IPS DF 6.9 (cell line): ENCODE data around the gene GABRD.

Source experiments
- DNase-seq: peaks from one replicate; pipeline ENCODE4 v3.0.0-alpha.2; 2013; ENCODE audit warnings: low read depth, low spot score
- H3K27ac ChIP-seq: one replicate; pipeline ENCODE4 v1.5.1; 2013; ENCODE audit warnings: low read length, control low read depth
- H3K27me3 ChIP-seq: 2 replicates; pipeline ENCODE4 v1.6.1; 2013; ENCODE audit warnings: mild to moderate bottlenecking, low read length; ENCODE audit not compliant: control insufficient read depth, insufficient read depth
- H3K36me3 ChIP-seq: 2 replicates; pipeline ENCODE4 v1.6.1; 2013; ENCODE audit warnings: low read length; ENCODE audit not compliant: control insufficient read depth, insufficient read depth
- H3K4me1 ChIP-seq: 2 replicates; pipeline ENCODE4 v1.6.1; 2013; ENCODE audit warnings: low read length; ENCODE audit not compliant: control insufficient read depth, insufficient read depth
- H3K4me3 ChIP-seq: 2 replicates; pipeline ENCODE4 v1.5.1; 2013; ENCODE audit warnings: mild to moderate bottlenecking, low read length
- H3K9me3 ChIP-seq: 2 replicates; pipeline ENCODE4 v1.6.1; 2013; ENCODE audit warnings: low read length, inconsistent platforms; ENCODE audit not compliant: control insufficient read depth, insufficient read depth
- WGBS: extraction: QIAGEN DNeasy Blood & Tissue Kit; methylation state at CpG from one replicate; pipeline ENCODE4 v1.1.7; 2013; ENCODE audit warnings: mixed read lengths, missing lambda C conversion rate; ENCODE audit not compliant: insufficient read length, insufficient coverage; 5-methylcytosine and 5-hydroxymethylcytosine counted together

Gene GABRD

GRCh38 chr1:2053784-2054376 lies 34.7 kb downstream of the GABRD start:
- no CpG with 5 or more reads among the region's 12 CpGs for WGBS
- H3K9me3 ChIP-seq = no peaks in the 10 kb centered on the region
- H3K4me1 ChIP-seq = peaks cover 3% of the 10 kb centered on the region
- H3K4me3 ChIP-seq = no peak overlapping the region
- no peak for DNase-seq
- H3K27ac ChIP-seq = no peak overlapping the region
- H3K27me3 ChIP-seq = no peaks in the 10 kb centered on the region
- peaks cover 8% of the 10 kb centered on the region for H3K36me3 ChIP-seq

GRCh38 chr1:2054560-2054959 lies 35.4 kb downstream of the GABRD start:
- no peak for DNase-seq
- Histone ChIP-seq H3K9me3 (no peaks in the 10 kb centered on the region), H3K4me1 (no peaks in the 10 kb centered on the region; the same call in 1 of the 2 replicates), H3K36me3 (peaks cover 9% of the 10 kb centered on the region), H3K27me3 (no peaks in the 10 kb centered on the region), H3K27ac (no peak overlapping the region), H3K4me3 (no peak overlapping the region)
- no CpG with 5 or more reads among the region's 22 CpGs for WGBS

- no peak for DNase-seq
- no CpG with 5 or more reads among the region's 29 CpGs for WGBS
- Histone ChIP-seq H3K27me3 (no peaks in the 10 kb centered on the region), H3K4me1 (no peaks in the 10 kb centered on the region; the same call in 1 of the 2 replicates), H3K9me3 (no peaks in the 10 kb centered on the region), H3K4me3 (no peak overlapping the region), H3K27ac (no peak overlapping the region), H3K36me3 (peaks cover 16% of the 10 kb centered on the region)
Measured at GRCh38 chr1:2055911-2056575, 36.9 kb downstream of the GABRD start.

DNA sequence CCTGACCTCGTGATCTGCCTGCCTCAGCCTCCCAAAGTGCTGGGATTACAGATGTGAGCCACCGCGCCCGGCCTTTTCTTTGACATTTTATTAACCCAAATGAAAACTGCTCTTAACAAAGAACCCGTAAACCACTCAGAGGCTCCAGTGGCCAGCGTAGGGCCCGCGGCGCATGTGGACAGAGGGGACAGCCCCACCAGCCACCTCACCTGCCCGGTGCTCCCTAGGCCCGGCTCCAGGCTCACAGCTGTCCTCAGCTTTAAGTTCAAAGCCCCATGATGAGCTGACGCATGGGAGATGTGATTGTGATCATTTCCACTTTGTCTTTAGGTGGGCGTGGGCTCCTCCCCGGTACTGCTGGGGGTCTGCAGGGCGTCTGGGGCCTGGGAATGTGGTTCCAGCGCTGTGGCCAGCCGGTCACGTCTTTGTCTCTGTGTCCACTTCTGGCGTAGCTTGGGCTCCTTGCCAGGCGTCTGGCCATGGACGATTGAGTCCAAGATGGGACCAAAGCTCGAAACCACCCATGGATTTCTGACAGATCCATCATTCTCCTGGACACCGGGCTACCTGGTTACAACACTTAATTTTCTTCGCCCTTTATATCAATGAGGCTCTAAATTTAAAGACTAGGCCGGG lies 37.9 kb downstream of the GABRD start:
- Histone ChIP-seq H3K27me3 (no peaks in the 10 kb centered on the region), H3K9me3 (no peaks in the 10 kb centered on the region), H3K4me3 (no peak overlapping the region), H3K27ac (no peak overlapping the region), H3K4me1 (no peaks in the 10 kb centered on the region; the same call in 1 of the 2 replicates), H3K36me3 (peaks cover 21% of the 10 kb centered on the region)
- WGBS = no CpG with 5 or more reads among the region's 25 CpGs
- no peak for DNase-seq

- Histone ChIP-seq H3K27ac (no peak overlapping the region), H3K4me3 (no peak overlapping the region), H3K9me3 (no peaks in the 10 kb centered on the region), H3K27me3 (no peaks in the 10 kb centered on the region), H3K4me1 (no peaks in the 10 kb centered on the region; the same call in 1 of the 2 replicates), H3K36me3 (peaks cover 21% of the 10 kb centered on the region)
- no peak for DNase-seq
- no CpG with 5 or more reads among the region's 35 CpGs for WGBS
Measured at GRCh38 chr1:2059290-2059953, 40.3 kb downstream of the GABRD start.

GRCh38 chr1:2060072-2060471 lies 40.9 kb downstream of the GABRD start:
- no peaks in the 10 kb centered on the region for H3K9me3 ChIP-seq
- no peak overlapping the region for H3K4me3 ChIP-seq
- WGBS = no CpG with 5 or more reads among the region's 15 CpGs
- H3K4me1 ChIP-seq = no peaks in the 10 kb centered on the region; the same call in 1 of the 2 replicates
- no peaks in the 10 kb centered on the region for H3K27me3 ChIP-seq
- no peak for DNase-seq
- H3K36me3 ChIP-seq = peaks cover 21% of the 10 kb centered on the region
- H3K27ac ChIP-seq = no peak overlapping the region

DNA sequence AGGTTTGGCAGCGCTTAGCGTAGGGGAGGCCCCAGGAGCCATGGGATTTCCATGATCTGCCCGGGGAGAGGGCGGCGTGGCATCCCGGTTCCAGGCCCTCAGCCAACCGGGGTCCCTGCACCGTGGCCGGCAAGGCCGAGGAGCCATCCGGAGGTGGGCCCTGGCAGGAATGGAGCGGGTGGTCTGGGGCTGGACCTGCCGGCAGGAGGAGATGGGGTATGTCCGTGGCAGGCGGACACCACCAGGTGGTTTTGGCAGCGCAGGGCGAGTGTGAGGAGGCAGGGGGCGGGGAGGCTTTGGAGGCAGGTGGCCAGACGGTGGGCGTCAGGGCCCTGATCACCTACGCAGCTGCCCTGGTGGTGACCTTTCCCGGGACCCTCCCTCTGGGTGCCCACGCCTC lies 41.4 kb downstream of the GABRD start:
- no peak overlapping the region for H3K4me3 ChIP-seq
- DNase-seq = no peak
- no peaks in the 10 kb centered on the region for H3K9me3 ChIP-seq
- no peaks in the 10 kb centered on the region for H3K27me3 ChIP-seq
- H3K36me3 ChIP-seq = peaks cover 18% of the 10 kb centered on the region
- no CpG with 5 or more reads among the region's 23 CpGs for WGBS
- H3K4me1 ChIP-seq = no peaks in the 10 kb centered on the region; the same call in 1 of the 2 replicates
- H3K27ac ChIP-seq = no peak overlapping the region

- Histone ChIP-seq H3K27ac (no peak overlapping the region), H3K4me3 (no peak overlapping the region), H3K9me3 (no peaks in the 10 kb centered on the region), H3K27me3 (no peaks in the 10 kb centered on the region), H3K4me1 (no peaks in the 10 kb centered on the region; the same call in 1 of the 2 replicates), H3K36me3 (peaks cover 17% of the 10 kb centered on the region)
- no CpG with 5 or more reads among the region's 28 CpGs for WGBS
- no peak for DNase-seq
Measured at GRCh38 chr1:2061065-2061778, 42.1 kb downstream of the GABRD start.

DNA sequence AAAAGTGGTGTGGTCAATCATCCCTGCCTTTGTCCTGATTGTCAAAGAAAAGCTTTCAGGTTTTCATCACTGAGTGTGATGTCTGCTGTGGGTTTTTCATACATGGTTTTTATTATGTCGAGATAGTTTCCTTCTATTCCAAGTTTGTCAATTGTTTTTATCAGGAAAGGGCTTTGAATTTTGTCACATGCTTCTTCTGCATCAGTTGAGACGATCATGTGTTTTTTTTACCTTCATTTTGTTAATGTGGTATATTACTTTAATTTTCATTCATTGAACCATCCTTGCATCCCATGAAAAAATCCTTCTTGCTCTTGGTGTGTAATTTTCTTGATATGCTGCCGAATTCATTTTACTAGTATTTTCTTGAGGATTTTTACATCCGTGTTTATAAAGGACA lies 46.6 kb downstream of the GABRD start:
- no peaks in the 10 kb centered on the region for H3K27me3 ChIP-seq
- H3K4me1 ChIP-seq = no peaks in the 10 kb centered on the region
- no peak overlapping the region for H3K27ac ChIP-seq
- DNase-seq = no peak
- no CpG with 5 or more reads among the region's 4 CpGs for WGBS
- H3K9me3 ChIP-seq = no peaks in the 10 kb centered on the region
- H3K4me3 ChIP-seq = no peak overlapping the region
- H3K36me3 ChIP-seq = peaks cover 9% of the 10 kb centered on the region

GRCh38 chr1:2067393-2067792 lies 48.2 kb downstream of the GABRD start:
- Histone ChIP-seq H3K27me3 (no peaks in the 10 kb centered on the region), H3K4me3 (no peak overlapping the region), H3K4me1 (no peaks in the 10 kb centered on the region), H3K27ac (no peak overlapping the region), H3K36me3 (peaks cover 4% of the 10 kb centered on the region; the same call in 1 of the 2 replicates), H3K9me3 (no peaks in the 10 kb centered on the region)
- WGBS = no CpG with 5 or more reads among the region's 21 CpGs
- no peak for DNase-seq
